ENCODE results near the gene PWP2. TPM values are rescaled to one million over a fixed set of nuclear protein-coding genes. Genes with fewer than 3 reads are reported as not detected.
"Not testable (repeated sequence)": the region's sequence is repeated elsewhere in the genome, so short reads cannot be mapped to it uniquely, and the experiment has no call there.

Gene PWP2
- total RNA-seq (1 to 10 TPM; 3.8 to 9.5 TPM), polyA plus RNA-seq (10 to 100 TPM in 1 of 2 donors, not detected in 1; 18.2 TPM)
- long read RNA-seq, donor 1, partial matches to known transcripts, result 1 of 1 reads
- long read RNA-seq, donor 1, other reads (novel, unspliced or antisense), result 0 of 1 reads
- long read RNA-seq, donor 2, partial matches to known transcripts, result 0 of 3 reads
- long read RNA-seq, donor 2, other reads (novel, unspliced or antisense), result 3 of 3 reads

- intact Hi-C loops (cut with DNase I); H3K27ac ChIP-seq (ENCODE audit: low read depth in 1 of 2, low read length in 2 of 2); H3K4me3 ChIP-seq (ENCODE audit: low read length in 2 of 2); H3K9me3 ChIP-seq (ENCODE audit: control insufficient read depth, low read length); H3K27me3 ChIP-seq (ENCODE audit: control insufficient read depth in 1 of 2, insufficient read depth in 2 of 2, low read length in 1 of 2); H3K36me3 ChIP-seq (ENCODE audit: control insufficient read depth in 1 of 2, insufficient read depth in 2 of 2, low read length in 1 of 2); H3K4me1 ChIP-seq (ENCODE audit: control insufficient read depth in 1 of 2, insufficient read depth in 2 of 2, low read length in 2 of 2): not testable (repeated sequence)
- peak; percentile 95 for ATAC-seq (ENCODE audit: low FRiP score)
- peak; percentile 38 to 75 for DNase-seq
- 0% methylated on average over 1 to 26 of the region's 66 CpGs for WGBS, 2 donors
These were observed at the start of gene PWP2 for GRCh38 chr21:44107026-44107501. PWP2 (plus strand) TSS chr21:44107399; CDS start chr21:44107417, 18 bp downstream.

- intact Hi-C loops (cut with DNase I), result no loop called here
- WGBS, 2 donors, result 90 to 94% methylated on average over 15 of the region's 15 CpGs
- ATAC-seq (ENCODE audit: low FRiP score), result no peak
- no peaks in the 10 kb centered on the region for H3K4me1 ChIP-seq (ENCODE audit: control insufficient read depth in 1 of 2, insufficient read depth in 2 of 2, low read length in 2 of 2)
- H3K27ac ChIP-seq (ENCODE audit: low read depth in 1 of 2, low read length in 2 of 2), result no peak overlapping the region
- no peaks in the 10 kb centered on the region for H3K27me3 ChIP-seq (ENCODE audit: control insufficient read depth in 1 of 2, insufficient read depth in 2 of 2, low read length in 1 of 2)
- no peaks in the 10 kb centered on the region for H3K9me3 ChIP-seq (ENCODE audit: control insufficient read depth, low read length)
- H3K4me3 ChIP-seq (ENCODE audit: low read length in 2 of 2), result no peak overlapping the region
- DNase-seq, result peak in 1 of 2 donors; percentile 16
- no peaks in the 10 kb centered on the region for H3K36me3 ChIP-seq (ENCODE audit: control insufficient read depth in 1 of 2, insufficient read depth in 2 of 2, low read length in 1 of 2)
These were observed 49.1 kb upstream of the PWP2 start for GRCh38 chr21:44057960-44058651.

- Histone ChIP-seq H3K4me3 (ENCODE audit: low read length in 2 of 2) (no peak overlapping the region), H3K9me3 (ENCODE audit: control insufficient read depth, low read length) (no peaks in the 10 kb centered on the region), H3K36me3 (ENCODE audit: control insufficient read depth in 1 of 2, insufficient read depth in 2 of 2, low read length in 1 of 2) (no peaks in the 10 kb centered on the region), H3K4me1 (ENCODE audit: control insufficient read depth in 1 of 2, insufficient read depth in 2 of 2, low read length in 2 of 2) (no peaks in the 10 kb centered on the region), H3K27me3 (ENCODE audit: control insufficient read depth in 1 of 2, insufficient read depth in 2 of 2, low read length in 1 of 2) (no peaks in the 10 kb centered on the region), H3K27ac (ENCODE audit: low read depth in 1 of 2, low read length in 2 of 2) (no peak overlapping the region)
- DNase-seq (no peak), ATAC-seq (ENCODE audit: low FRiP score) (no peak)
- intact Hi-C loops (cut with DNase I), result no loop called here
- WGBS, 2 donors, result 89 to 92% methylated on average over 12 of the region's 12 CpGs
These were observed 48.6 kb upstream of the PWP2 start for GRCh38 chr21:44058652-44058964.

- ATAC-seq (ENCODE audit: low FRiP score), result no peak
- no peak overlapping the region for H3K27ac ChIP-seq (ENCODE audit: low read depth in 1 of 2, low read length in 2 of 2)
- no peaks in the 10 kb centered on the region for H3K9me3 ChIP-seq (ENCODE audit: control insufficient read depth, low read length)
- WGBS, 2 donors, result 75 to 86% methylated on average over 17 of the region's 17 CpGs
- no peaks in the 10 kb centered on the region for H3K4me1 ChIP-seq (ENCODE audit: control insufficient read depth in 1 of 2, insufficient read depth in 2 of 2, low read length in 2 of 2)
- intact Hi-C loops (cut with DNase I), result no loop called here
- H3K27me3 ChIP-seq (ENCODE audit: control insufficient read depth in 1 of 2, insufficient read depth in 2 of 2, low read length in 1 of 2), result no peaks in the 10 kb centered on the region
- H3K36me3 ChIP-seq (ENCODE audit: control insufficient read depth in 1 of 2, insufficient read depth in 2 of 2, low read length in 1 of 2), result peaks cover 0 to 1% of the 10 kb centered on the region in 2 donors
- no peak for DNase-seq
- no peak overlapping the region for H3K4me3 ChIP-seq (ENCODE audit: low read length in 2 of 2)
These were observed 48.2 kb upstream of the PWP2 start for GRCh38 chr21:44058981-44059380.

- H3K9me3 ChIP-seq (ENCODE audit: control insufficient read depth, low read length), result no peaks in the 10 kb centered on the region
- H3K4me3 ChIP-seq (ENCODE audit: low read length in 2 of 2), result no peak overlapping the region
- H3K27me3 ChIP-seq (ENCODE audit: control insufficient read depth in 1 of 2, insufficient read depth in 2 of 2, low read length in 1 of 2), result no peaks in the 10 kb centered on the region
- no peak overlapping the region for H3K27ac ChIP-seq (ENCODE audit: low read depth in 1 of 2, low read length in 2 of 2)
- no peaks in the 10 kb centered on the region for H3K4me1 ChIP-seq (ENCODE audit: control insufficient read depth in 1 of 2, insufficient read depth in 2 of 2, low read length in 2 of 2)
- peaks cover 0 to 1% of the 10 kb centered on the region in 2 donors for H3K36me3 ChIP-seq (ENCODE audit: control insufficient read depth in 1 of 2, insufficient read depth in 2 of 2, low read length in 1 of 2)
- intact Hi-C loops (cut with DNase I), result no loop called here
- 92 to 95% methylated on average over 4 of the region's 4 CpGs for WGBS, 2 donors
- DNase-seq (no peak), ATAC-seq (ENCODE audit: low FRiP score) (no peak)
These were observed 47.5 kb upstream of the PWP2 start for GRCh38 chr21:44059710-44060109.

- intact Hi-C loops (cut with DNase I), result no loop called here
- no peak for ATAC-seq (ENCODE audit: low FRiP score)
These were observed 44.8 kb upstream of the PWP2 start for GRCh38 chr21:44062380-44062779.

GRCh38 chr21:44063151-44063912, 43.9 kb upstream of the PWP2 start:
- Histone ChIP-seq H3K27ac (ENCODE audit: low read depth in 1 of 2, low read length in 2 of 2) (no peak overlapping the region), H3K4me1 (ENCODE audit: control insufficient read depth in 1 of 2, insufficient read depth in 2 of 2, low read length in 2 of 2) (no peaks in the 10 kb centered on the region), H3K27me3 (ENCODE audit: control insufficient read depth in 1 of 2, insufficient read depth in 2 of 2, low read length in 1 of 2) (no peaks in the 10 kb centered on the region), H3K4me3 (ENCODE audit: low read length in 2 of 2) (no peak overlapping the region), H3K36me3 (ENCODE audit: control insufficient read depth in 1 of 2, insufficient read depth in 2 of 2, low read length in 1 of 2) (peaks cover 0 to 1% of the 10 kb centered on the region in 2 donors), H3K9me3 (ENCODE audit: control insufficient read depth, low read length) (no peaks in the 10 kb centered on the region)
- intact Hi-C loops (cut with DNase I), result no loop called here
- 94 to 96% methylated on average over 19 of the region's 19 CpGs for WGBS, 2 donors
- ATAC-seq (ENCODE audit: low FRiP score) (no peak), DNase-seq (no peak)

More at GRCh38 chr21:44062380-44062779, 44.8 kb upstream of the PWP2 start:
- Histone ChIP-seq H3K36me3 (ENCODE audit: control insufficient read depth in 1 of 2, insufficient read depth in 2 of 2, low read length in 1 of 2) (peaks cover 0 to 1% of the 10 kb centered on the region in 2 donors), H3K27me3 (ENCODE audit: control insufficient read depth in 1 of 2, insufficient read depth in 2 of 2, low read length in 1 of 2) (no peaks in the 10 kb centered on the region), H3K27ac (ENCODE audit: low read depth in 1 of 2, low read length in 2 of 2) (no peak overlapping the region), H3K4me1 (ENCODE audit: control insufficient read depth in 1 of 2, insufficient read depth in 2 of 2, low read length in 2 of 2) (no peaks in the 10 kb centered on the region), H3K4me3 (ENCODE audit: low read length in 2 of 2) (no peak overlapping the region), H3K9me3 (ENCODE audit: control insufficient read depth, low read length) (no peaks in the 10 kb centered on the region)
- 85 to 89% methylated on average over 7 of the region's 7 CpGs for WGBS, 2 donors
- no peak for DNase-seq

- no peaks in the 10 kb centered on the region for H3K27me3 ChIP-seq (ENCODE audit: control insufficient read depth in 1 of 2, insufficient read depth in 2 of 2, low read length in 1 of 2)
- H3K4me3 ChIP-seq (ENCODE audit: low read length in 2 of 2), result no peak overlapping the region
- no peaks in the 10 kb centered on the region for H3K4me1 ChIP-seq (ENCODE audit: control insufficient read depth in 1 of 2, insufficient read depth in 2 of 2, low read length in 2 of 2)
- intact Hi-C loops (cut with DNase I), result no loop called here
- H3K36me3 ChIP-seq (ENCODE audit: control insufficient read depth in 1 of 2, insufficient read depth in 2 of 2, low read length in 1 of 2), result peaks cover 0 to 1% of the 10 kb centered on the region in 2 donors
- 93 to 95% methylated on average over 13 of the region's 13 CpGs for WGBS, 2 donors
- no peak overlapping the region for H3K27ac ChIP-seq (ENCODE audit: low read depth in 1 of 2, low read length in 2 of 2)
- no peaks in the 10 kb centered on the region for H3K9me3 ChIP-seq (ENCODE audit: control insufficient read depth, low read length)
- DNase-seq, result no peak
- no peak for ATAC-seq (ENCODE audit: low FRiP score)
These were observed 42.3 kb upstream of the PWP2 start for GRCh38 chr21:44064852-44065403.
